ENCODE measurements around the gene HRAS.

HRAS gene

GRCh38 chr11:491358-491757 is 44.0 kb downstream of the HRAS start:
- DNase-seq: no peak

GRCh38 chr11:490930-491260 is 44.5 kb downstream of the HRAS start:
- no peak for DNase-seq

- no peak for DNase-seq
Measured at GRCh38 chr11:490186-490929, 45.0 kb downstream of the HRAS start.

- DNase-seq: no peak
Measured at GRCh38 chr11:489610-490185, 45.7 kb downstream of the HRAS start.

- DNase-seq: no peak
Measured at GRCh38 chr11:488992-489391, 46.4 kb downstream of the HRAS start.

GRCh38 chr11:488579-488978 is 46.8 kb downstream of the HRAS start:
- DNase-seq: no peak

- no peak for DNase-seq
Measured at GRCh38 chr11:488062-488461, 47.3 kb downstream of the HRAS start.

- DNase-seq: no peak
Measured at GRCh38 chr11:487571-488021, 47.8 kb downstream of the HRAS start.

GRCh38 chr11:486189-486588 is 49.2 kb downstream of the HRAS start:
- DNase-seq: no peak

- DNase-seq: no peak
Measured at GRCh38 chr11:484616-485015, 50.8 kb downstream of the HRAS start.

Data from activated CD4-positive, alpha-beta T cell treated with anti-CD3 and anti-CD28 coated beads, Interleukin-2, amount 50 U/mL, for 4 hours (primary cell).